T follicular helper cell (primary cell): ENCODE measurements around the gene APEX2.
"Not testable (repeated sequence)": the region's sequence is repeated elsewhere in the genome, so short reads cannot be mapped to it uniquely, and the experiment has no call there.

ENCODE experiments used
- DNase-seq: peaks from one replicate; pipeline ENCODE4 v3.0.0-alpha.2; 2020; ENCODE audit warnings: low read depth

APEX2 gene

GRCh38 chrX:55008571-55009358, 8.6 kb downstream of the APEX2 start:
- DNase-seq = no peak

- DNase-seq = no peak
Measured at GRCh38 chrX:55011294-55011693, 11.1 kb downstream of the APEX2 start.

DNA sequence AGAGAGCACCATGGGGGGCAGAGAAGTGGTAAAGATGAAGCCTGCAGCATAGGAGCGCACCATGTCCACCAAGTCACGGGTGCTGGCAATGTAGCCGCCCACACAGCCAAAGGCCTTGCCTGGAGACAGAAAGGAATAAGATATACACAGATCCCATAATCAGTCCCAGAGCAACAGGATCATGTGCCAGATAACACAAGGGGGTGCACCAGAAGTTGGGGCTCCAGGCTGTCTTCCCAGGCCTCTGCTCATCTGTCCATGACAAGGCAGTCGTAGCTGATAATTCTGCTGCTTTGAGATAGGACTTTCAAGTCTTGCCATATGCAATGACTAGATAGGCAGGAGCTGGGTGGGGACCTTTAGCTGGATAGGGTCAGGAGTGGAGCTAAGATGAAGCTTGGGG, 14.7 kb downstream of the APEX2 start:
- no peak for DNase-seq

DNA sequence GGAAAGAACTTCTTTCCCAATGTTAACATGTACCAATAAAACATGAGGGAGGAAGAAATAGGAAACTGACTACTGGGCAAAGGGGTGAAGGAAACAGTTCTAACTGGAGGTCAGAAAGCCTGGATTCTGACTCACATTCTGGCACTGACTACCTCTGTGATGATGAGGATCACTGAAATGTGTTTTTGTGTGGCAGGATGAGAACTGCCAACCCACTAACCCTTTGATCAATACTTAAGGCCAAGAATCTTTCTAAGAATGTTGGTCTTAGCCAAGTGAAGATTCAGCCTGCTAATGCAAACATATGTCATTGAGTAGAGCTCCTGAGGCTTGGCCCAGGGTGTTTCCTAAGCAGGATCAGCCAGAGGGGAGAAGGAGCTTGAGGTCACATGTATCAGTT, 26.0 kb downstream of the APEX2 start:
- no peak for DNase-seq

DNA sequence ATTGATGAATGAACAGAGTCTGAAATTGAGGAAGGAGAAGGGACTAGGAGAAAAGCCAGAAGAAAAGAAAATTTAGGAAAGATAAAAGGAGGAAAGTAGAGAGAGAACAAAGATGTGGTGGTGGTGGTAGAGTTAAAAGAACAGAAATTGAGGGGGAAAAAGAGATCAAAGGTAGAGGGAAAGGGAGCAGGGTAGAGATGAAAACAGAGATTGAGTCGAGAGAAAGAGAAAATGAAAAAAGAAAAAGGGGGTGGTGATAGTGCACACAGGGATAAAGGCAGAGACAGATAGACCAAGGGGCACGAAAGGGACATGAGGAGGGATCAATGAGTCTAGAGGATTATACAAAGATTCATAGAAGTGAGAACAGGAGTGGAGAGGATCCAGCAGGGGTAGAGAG, 26.7 kb downstream of the APEX2 start:
- no peak for DNase-seq

- no peak for DNase-seq
Measured at GRCh38 chrX:55028040-55028439, 27.9 kb downstream of the APEX2 start.

DNA sequence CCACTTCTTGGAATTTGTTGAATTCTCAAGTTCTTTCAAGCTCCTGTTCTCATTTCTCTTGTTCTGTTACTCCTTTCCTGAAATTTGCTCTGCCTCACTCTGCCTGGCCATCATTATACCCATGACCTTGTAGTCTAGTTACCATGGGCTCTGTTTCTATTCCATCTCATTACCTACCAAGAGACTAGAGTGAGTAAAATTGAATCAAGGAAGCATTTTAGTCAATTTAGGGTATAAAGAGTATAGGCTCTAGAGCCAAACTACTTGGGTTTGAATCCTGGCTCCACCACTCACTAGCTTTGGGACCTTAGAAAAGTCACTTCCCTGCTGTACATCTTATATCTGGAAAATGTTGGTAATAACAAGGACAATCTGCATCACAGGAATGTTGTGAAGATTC, 28.4 kb downstream of the APEX2 start:
- DNase-seq = no peak

- DNase-seq = no peak
Measured at GRCh38 chrX:55029291-55029690, 29.1 kb downstream of the APEX2 start.

DNA sequence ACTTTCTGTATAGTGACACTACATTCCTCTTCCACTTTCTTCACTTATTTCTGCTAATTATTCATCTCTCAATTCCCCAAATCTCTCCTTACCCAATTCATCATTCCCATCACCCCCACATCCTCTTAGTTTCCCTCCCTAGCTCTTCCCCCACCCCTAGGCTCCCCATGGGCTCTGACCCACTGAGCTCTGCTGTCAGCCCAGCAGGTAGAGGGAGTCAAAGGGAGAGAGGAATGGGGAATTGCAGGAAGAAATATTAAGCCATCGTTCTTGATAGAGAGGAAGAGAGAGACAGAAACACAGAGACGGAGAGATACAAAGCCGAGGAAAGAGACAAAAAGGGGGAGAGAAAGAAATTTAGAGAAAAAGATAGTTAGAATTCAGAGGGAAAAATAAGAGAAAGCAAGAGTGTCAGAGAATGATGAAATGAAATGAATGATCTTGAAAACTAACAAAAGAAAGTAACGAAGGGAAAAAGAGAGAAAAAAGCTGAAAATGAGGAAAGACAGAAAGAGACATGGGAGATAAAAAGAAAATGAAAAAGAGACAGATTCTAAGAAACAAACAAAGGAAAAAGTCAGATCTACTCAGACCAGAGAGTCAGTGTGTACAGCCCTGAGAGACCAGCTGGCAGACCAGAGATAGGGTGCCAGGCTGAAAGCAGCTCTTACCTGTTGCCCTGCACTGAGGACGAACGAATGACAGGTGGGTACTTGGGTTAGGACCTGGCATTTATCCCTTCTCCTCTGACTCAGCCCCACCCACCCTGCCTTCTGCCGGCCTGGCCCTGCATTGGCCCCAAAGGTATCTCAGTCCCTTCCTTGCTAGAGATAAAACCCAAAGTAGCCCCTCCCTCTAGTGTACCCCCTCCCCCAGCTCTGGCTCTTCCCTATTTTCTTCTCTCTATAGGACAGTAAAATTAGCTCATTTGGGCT, 30.4 kb downstream of the APEX2 start, which contains the start of gene ALAS2:
ALAS2 (minus strand) TSS at position 707 of the 935 bp plus-strand sequence. CDS start 4,977 bp downstream, outside the sequence.
- no peak for DNase-seq

GRCh38 chrX:55033429-55033828, 33.3 kb downstream of the APEX2 start:
- no peak for DNase-seq

GRCh38 chrX:55039471-55039870, 39.3 kb downstream of the APEX2 start:
- DNase-seq = no peak

DNA sequence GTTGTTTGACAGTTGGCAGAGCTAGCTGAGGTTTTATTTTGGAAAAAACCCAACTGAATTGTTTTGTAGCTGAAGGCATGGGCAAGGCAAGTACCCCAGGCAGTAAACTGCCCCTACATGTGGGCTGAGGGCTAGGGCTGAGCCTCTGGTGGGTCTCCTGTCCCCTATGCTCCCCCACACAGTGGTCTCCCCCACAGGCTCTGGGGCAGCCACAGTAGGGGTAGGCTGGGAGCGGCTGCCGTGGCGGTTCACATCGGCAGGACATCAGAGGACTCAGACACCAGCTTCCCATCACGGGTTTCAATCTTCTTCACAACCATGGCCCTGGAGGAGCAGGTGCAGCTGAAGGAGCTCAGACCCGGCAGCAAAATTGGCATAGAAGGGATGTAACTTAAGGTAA, 41.4 kb downstream of the APEX2 start:
- no peak for DNase-seq

DNA sequence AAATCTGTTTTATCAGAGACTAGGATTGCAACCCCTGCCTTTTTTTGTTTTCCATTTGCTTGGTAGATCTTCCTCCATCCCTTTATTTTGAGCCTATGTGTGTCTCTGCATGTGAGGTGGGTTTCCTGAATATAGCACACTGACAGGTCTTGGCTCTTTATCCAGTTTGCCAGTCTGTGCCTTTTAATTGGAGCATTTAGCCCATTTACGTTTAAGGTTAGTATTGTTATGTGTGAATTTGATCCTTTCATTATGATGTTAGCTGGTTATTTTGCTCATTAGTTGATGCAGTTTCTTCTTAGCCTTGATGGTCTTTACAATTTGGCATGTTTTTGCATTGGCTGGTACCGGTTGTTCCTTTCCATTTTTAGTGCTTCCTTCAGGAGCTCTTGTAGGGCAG, 50.4 kb downstream of the APEX2 start:
- not testable (repeated sequence) for DNase-seq

GRCh38 chrX:55056820-55057674, 56.9 kb downstream of the APEX2 start:
- DNase-seq = peak; percentile 34

GRCh38 chrX:55057675-55058249, 57.6 kb downstream of the APEX2 start:
- peak; percentile 16 for DNase-seq
